Measurements from ENCODE around the gene CACNA1D. TPM values are rescaled to one million over a fixed set of nuclear protein-coding genes. Genes with fewer than 3 reads are reported as not detected.

CACNA1D gene
- total RNA-seq, 2 experiments from 2014 or later = not detected

GRCh38 chr3:53486961-53487654 lies 7.3 kb upstream of the CACNA1D start:
- no peak for DNase-seq
- Mint-ChIP-seq H3K27me3 (peaks cover 10% of the 10 kb centered on the region), H3K4me3 (no peak overlapping the region), H3K27ac (no peak overlapping the region), H3K4me1 (no peaks in the 10 kb centered on the region), H3K36me3 (no peaks in the 10 kb centered on the region), H3K9me3 (no peaks in the 10 kb centered on the region)

- peaks cover 24% of the 10 kb centered on the region for H3K27me3 Mint-ChIP-seq
- no peaks in the 10 kb centered on the region for H3K4me1 Mint-ChIP-seq
- no peaks in the 10 kb centered on the region for H3K9me3 Mint-ChIP-seq
- H3K27ac Mint-ChIP-seq = no peak overlapping the region
- no peaks in the 10 kb centered on the region for H3K36me3 Mint-ChIP-seq
- no peak for DNase-seq
- no peak overlapping the region for H3K4me3 Mint-ChIP-seq
Measured at GRCh38 chr3:53489386-53489785, 5.0 kb upstream of the CACNA1D start.

- Mint-ChIP-seq H3K4me3 (no peak overlapping the region), H3K4me1 (no peaks in the 10 kb centered on the region), H3K9me3 (no peaks in the 10 kb centered on the region), H3K27me3 (peaks cover 25% of the 10 kb centered on the region), H3K36me3 (no peaks in the 10 kb centered on the region), H3K27ac (no peak overlapping the region)
- DNase-seq = no peak
Measured at GRCh38 chr3:53489787-53490458, 4.5 kb upstream of the CACNA1D start.

- DNase-seq = no peak
- Mint-ChIP-seq H3K27me3 (peaks cover 30% of the 10 kb centered on the region), H3K4me3 (no peak overlapping the region)
Measured at GRCh38 chr3:53490459-53490968, 3.9 kb upstream of the CACNA1D start.

GRCh38 chr3:53491276-53491675 lies 3.1 kb upstream of the CACNA1D start:
- Mint-ChIP-seq H3K9me3 (no peaks in the 10 kb centered on the region), H3K4me3 (no peak overlapping the region), H3K27me3 (peaks cover 35% of the 10 kb centered on the region), H3K27ac (no peak overlapping the region), H3K4me1 (peaks cover 3% of the 10 kb centered on the region), H3K36me3 (no peaks in the 10 kb centered on the region)
- DNase-seq = no peak

More at GRCh38 chr3:53490459-53490968, 3.9 kb upstream of the CACNA1D start:
- Mint-ChIP-seq H3K4me1 (peaks cover 2% of the 10 kb centered on the region), H3K36me3 (no peaks in the 10 kb centered on the region), H3K27ac (no peak overlapping the region), H3K9me3 (no peaks in the 10 kb centered on the region)

- no peak overlapping the region for H3K27ac Mint-ChIP-seq
- peaks cover 58% of the 10 kb centered on the region for H3K27me3 Mint-ChIP-seq
- no peak overlapping the region for H3K4me3 Mint-ChIP-seq
- no peak for DNase-seq
- no peaks in the 10 kb centered on the region for H3K9me3 Mint-ChIP-seq
- peaks cover 5% of the 10 kb centered on the region for H3K4me1 Mint-ChIP-seq
- H3K36me3 Mint-ChIP-seq = no peaks in the 10 kb centered on the region
Measured at GRCh38 chr3:53493595-53493962, 832 bp upstream of the CACNA1D start.

- Mint-ChIP-seq H3K36me3 (no peaks in the 10 kb centered on the region), H3K27me3 (peaks cover 70% of the 10 kb centered on the region), H3K9me3 (no peaks in the 10 kb centered on the region), H3K4me1 (peaks cover 5% of the 10 kb centered on the region), H3K4me3 (peak overlapping the region; percentile 62), H3K27ac (no peak overlapping the region)
- no peak for DNase-seq
Measured at GRCh38 chr3:53495146-53495519, 722 bp downstream of the CACNA1D start.

GRCh38 chr3:53495520-53496391 lies 1.3 kb downstream of the CACNA1D start:
- peak overlapping the region; percentile 62 for H3K4me3 Mint-ChIP-seq
- peaks cover 70% of the 10 kb centered on the region for H3K27me3 Mint-ChIP-seq
- no peaks in the 10 kb centered on the region for H3K9me3 Mint-ChIP-seq
- H3K4me1 Mint-ChIP-seq = peaks cover 5% of the 10 kb centered on the region
- H3K36me3 Mint-ChIP-seq = no peaks in the 10 kb centered on the region
- peak; percentile 7 for DNase-seq
- H3K27ac Mint-ChIP-seq = no peak overlapping the region

GRCh38 chr3:53496392-53496670 lies 1.9 kb downstream of the CACNA1D start:
- Mint-ChIP-seq H3K4me1 (peaks cover 5% of the 10 kb centered on the region), H3K4me3 (no peak overlapping the region), H3K36me3 (no peaks in the 10 kb centered on the region), H3K27ac (no peak overlapping the region), H3K9me3 (no peaks in the 10 kb centered on the region), H3K27me3 (peaks cover 68% of the 10 kb centered on the region)
- DNase-seq = no peak

GRCh38 chr3:53496984-53497383 lies 2.6 kb downstream of the CACNA1D start:
- peaks cover 65% of the 10 kb centered on the region for H3K27me3 Mint-ChIP-seq
- H3K9me3 Mint-ChIP-seq = no peaks in the 10 kb centered on the region
- no peak for DNase-seq
- H3K27ac Mint-ChIP-seq = no peak overlapping the region
- no peaks in the 10 kb centered on the region for H3K36me3 Mint-ChIP-seq
- no peak overlapping the region for H3K4me3 Mint-ChIP-seq
- peaks cover 5% of the 10 kb centered on the region for H3K4me1 Mint-ChIP-seq

GRCh38 chr3:53498806-53499641 lies 4.6 kb downstream of the CACNA1D start:
- Mint-ChIP-seq H3K4me1 (peaks cover 5% of the 10 kb centered on the region), H3K27ac (no peak overlapping the region), H3K9me3 (no peaks in the 10 kb centered on the region), H3K36me3 (no peaks in the 10 kb centered on the region), H3K4me3 (no peak overlapping the region), H3K27me3 (peaks cover 55% of the 10 kb centered on the region)
- no peak for DNase-seq

- no peak for DNase-seq
- no peaks in the 10 kb centered on the region for H3K9me3 Mint-ChIP-seq
- H3K4me1 Mint-ChIP-seq = peaks cover 2% of the 10 kb centered on the region
- peaks cover 52% of the 10 kb centered on the region for H3K27me3 Mint-ChIP-seq
- H3K27ac Mint-ChIP-seq = no peak overlapping the region
- no peaks in the 10 kb centered on the region for H3K36me3 Mint-ChIP-seq
- no peak overlapping the region for H3K4me3 Mint-ChIP-seq
Measured at GRCh38 chr3:53500165-53500777, 5.9 kb downstream of the CACNA1D start.

GRCh38 chr3:53501178-53501577 lies 6.8 kb downstream of the CACNA1D start:
- Mint-ChIP-seq H3K27ac (no peak overlapping the region), H3K36me3 (no peaks in the 10 kb centered on the region), H3K4me3 (no peak overlapping the region), H3K27me3 (peaks cover 48% of the 10 kb centered on the region), H3K4me1 (peaks cover 2% of the 10 kb centered on the region), H3K9me3 (no peaks in the 10 kb centered on the region)
- no peak for DNase-seq

GRCh38 chr3:53502737-53503136 lies 8.3 kb downstream of the CACNA1D start:
- H3K36me3 Mint-ChIP-seq = no peaks in the 10 kb centered on the region
- H3K27me3 Mint-ChIP-seq = peaks cover 40% of the 10 kb centered on the region
- H3K4me3 Mint-ChIP-seq = no peak overlapping the region
- no peaks in the 10 kb centered on the region for H3K4me1 Mint-ChIP-seq
- DNase-seq = no peak
- H3K27ac Mint-ChIP-seq = no peak overlapping the region
- H3K9me3 Mint-ChIP-seq = no peaks in the 10 kb centered on the region
